NT2/D1 (cell line): ENCODE measurements around the gene RABGAP1.

Experiments used
- DNase-seq: peaks from one replicate; pipeline ENCODE4 v3.0.0-alpha.2; 2011; ENCODE audit warnings: low read depth, low spot score
- H3K27me3 ChIP-seq: 2 replicates; pipeline ENCODE4 v1.6.0; 2011; ENCODE audit warnings: mild to moderate bottlenecking; ENCODE audit not compliant: insufficient read length, insufficient read depth
- H3K36me3 ChIP-seq: 2 replicates; pipeline ENCODE4 v1.6.1; 2011; ENCODE audit warnings: mild to moderate bottlenecking, low read length, mixed read lengths; ENCODE audit not compliant: insufficient read depth, insufficient read length
- H3K4me1 ChIP-seq: 2 replicates; pipeline ENCODE4 v1.5.1; 2011; ENCODE audit not compliant: insufficient read depth, insufficient read length
- H3K4me3 ChIP-seq: 2 replicates; pipeline ENCODE4 v1.5.1; 2011; ENCODE audit warnings: low read depth; ENCODE audit not compliant: insufficient read length
- H3K9ac ChIP-seq: 2 replicates; pipeline ENCODE4 v1.6.0; 2011; ENCODE audit warnings: low read depth; ENCODE audit not compliant: insufficient read length
- H3K9me3 ChIP-seq: 2 replicates; pipeline ENCODE4 v1.5.1; 2011; ENCODE audit warnings: mild to moderate bottlenecking, low read length; ENCODE audit not compliant: insufficient read depth
- SUZ12 ChIP-seq: IDR thresholded peaks from 2 replicates; pipeline ENCODE4 v1.6.1; 2011; ENCODE audit not compliant: insufficient read length, insufficient read depth; ENCODE audit errors: extremely low read depth
- YY1 ChIP-seq: IDR thresholded peaks from 2 replicates; pipeline ENCODE4 v1.6.1; 2011; ENCODE audit not compliant: insufficient read length, insufficient read depth
- ZNF274 ChIP-seq: IDR thresholded peaks from 2 replicates; pipeline ENCODE4 v1.6.1; 2011; ENCODE audit warnings: mild to moderate bottlenecking, low read depth, low read length

RABGAP1 gene

DNA sequence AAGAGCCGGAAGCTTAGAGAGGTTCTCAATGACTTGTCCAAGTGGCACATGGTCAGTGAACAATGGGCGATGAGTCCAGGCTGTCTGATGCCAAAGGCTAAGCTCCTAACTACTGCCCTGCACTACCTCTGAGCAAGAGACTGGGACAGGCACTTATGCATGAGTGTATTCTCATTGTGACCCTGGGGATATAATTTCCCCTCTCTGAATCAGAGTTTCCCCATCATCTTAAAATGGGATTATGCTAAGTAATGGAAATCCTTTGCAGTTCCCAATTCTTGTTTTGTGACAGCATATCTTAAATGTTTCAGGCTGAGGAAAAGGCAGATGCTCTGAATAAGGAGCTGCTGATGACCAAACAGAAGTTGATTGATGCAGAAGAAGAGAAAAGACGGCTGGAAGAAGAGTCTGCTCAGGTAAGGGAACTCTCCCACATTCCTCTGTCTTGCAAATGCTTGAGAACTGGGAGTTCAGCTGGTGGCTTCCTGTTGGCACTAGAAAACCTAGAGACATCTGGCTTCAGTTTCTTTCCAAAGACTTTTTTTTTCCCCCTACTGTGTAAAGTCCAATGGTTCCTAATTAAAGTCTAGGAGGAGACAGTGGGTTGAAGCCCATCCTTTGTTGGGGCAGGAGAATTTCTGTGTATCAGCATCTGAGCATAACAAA lies 156.7 kb downstream of the RABGAP1 start:
- TF ChIP-seq SUZ12, result no peak
- no peak for TF ChIP-seq ZNF274
- no peak for TF ChIP-seq YY1
- Histone ChIP-seq H3K4me1 (peaks cover 7% of the 10 kb centered on the region), H3K36me3 (peaks cover 78% of the 10 kb centered on the region), H3K9me3 (no peaks in the 10 kb centered on the region), H3K9ac (no peak overlapping the region), H3K4me3 (no peak overlapping the region), H3K27me3 (no peaks in the 10 kb centered on the region)
- peak; percentile 46 for DNase-seq

GRCh38 chr9:123098096-123098459 lies 157.3 kb downstream of the RABGAP1 start:
- TF ChIP-seq YY1, result no peak
- no peak for TF ChIP-seq SUZ12
- TF ChIP-seq ZNF274, result no peak
- no peaks in the 10 kb centered on the region for H3K9me3 ChIP-seq
- peaks cover 76% of the 10 kb centered on the region for H3K36me3 ChIP-seq
- H3K27me3 ChIP-seq, result no peaks in the 10 kb centered on the region
- H3K4me3 ChIP-seq, result no peak overlapping the region
- DNase-seq, result peak; percentile 38
- H3K9ac ChIP-seq, result no peak overlapping the region
- H3K4me1 ChIP-seq, result peaks cover 8% of the 10 kb centered on the region

- peaks cover 10% of the 10 kb centered on the region for H3K4me1 ChIP-seq
- H3K9ac ChIP-seq, result no peak overlapping the region
- no peak for DNase-seq
Measured at GRCh38 chr9:123099042-123099441, 158.2 kb downstream of the RABGAP1 start.

GRCh38 chr9:123099548-123099947 lies 158.7 kb downstream of the RABGAP1 start:
- Histone ChIP-seq H3K9ac (no peak overlapping the region), H3K4me1 (peaks cover 10% of the 10 kb centered on the region), H3K27me3 (no peaks in the 10 kb centered on the region), H3K4me3 (no peak overlapping the region), H3K9me3 (no peaks in the 10 kb centered on the region), H3K36me3 (peaks cover 78% of the 10 kb centered on the region)
- DNase-seq, result no peak
- TF ChIP-seq YY1, result no peak
- no peak for TF ChIP-seq SUZ12
- TF ChIP-seq ZNF274, result no peak

More at GRCh38 chr9:123099042-123099441, 158.2 kb downstream of the RABGAP1 start:
- H3K4me3 ChIP-seq, result no peak overlapping the region
- H3K36me3 ChIP-seq, result peaks cover 76% of the 10 kb centered on the region
- no peaks in the 10 kb centered on the region for H3K27me3 ChIP-seq
- H3K9me3 ChIP-seq, result no peaks in the 10 kb centered on the region
- TF ChIP-seq SUZ12 (no peak), ZNF274 (no peak), YY1 (no peak)

GRCh38 chr9:123102375-123103113 lies 161.7 kb downstream of the RABGAP1 start:
- no peaks in the 10 kb centered on the region for H3K9me3 ChIP-seq
- no peak for DNase-seq
- H3K36me3 ChIP-seq, result peaks cover 86% of the 10 kb centered on the region
- H3K9ac ChIP-seq, result no peak overlapping the region
- H3K27me3 ChIP-seq, result no peaks in the 10 kb centered on the region
- H3K4me1 ChIP-seq, result peaks cover 10% of the 10 kb centered on the region
- TF ChIP-seq ZNF274 (no peak), YY1 (no peak), SUZ12 (no peak)
- H3K4me3 ChIP-seq, result no peak overlapping the region

GRCh38 chr9:123104807-123105206 lies 164.0 kb downstream of the RABGAP1 start:
- no peak for TF ChIP-seq SUZ12
- no peak for TF ChIP-seq YY1
- TF ChIP-seq ZNF274, result no peak
- peaks cover 10% of the 10 kb centered on the region for H3K4me1 ChIP-seq
- H3K4me3 ChIP-seq, result no peak overlapping the region
- DNase-seq, result no peak
- H3K36me3 ChIP-seq, result peaks cover 87% of the 10 kb centered on the region
- no peak overlapping the region for H3K9ac ChIP-seq
- H3K9me3 ChIP-seq, result no peaks in the 10 kb centered on the region
- no peaks in the 10 kb centered on the region for H3K27me3 ChIP-seq

- no peak for DNase-seq
- TF ChIP-seq SUZ12 (no peak), ZNF274 (no peak), YY1 (no peak)
- H3K4me3 ChIP-seq, result no peak overlapping the region
- H3K36me3 ChIP-seq, result peaks cover 88% of the 10 kb centered on the region
- H3K9ac ChIP-seq, result no peak overlapping the region
- no peaks in the 10 kb centered on the region for H3K27me3 ChIP-seq
- peaks cover 10% of the 10 kb centered on the region for H3K4me1 ChIP-seq
- no peaks in the 10 kb centered on the region for H3K9me3 ChIP-seq
Measured at GRCh38 chr9:123105490-123105889, 164.7 kb downstream of the RABGAP1 start.
